GM12878 (cell line): ENCODE measurements around the gene MAP3K21.

ENCODE experiments used
- CTCF ChIP-seq, 3 experiments: IDR thresholded peaks in 2 of 3; conservative IDR thresholded peaks in 1 of 3; 2 replicates each; pipeline ENCODE4 v1.5.1; 2011; ENCODE audit warnings: low read depth in 3 of 3, low read length in 3 of 3, mild to moderate bottlenecking in 3 of 3, control low read depth in 2 of 3, moderate library complexity in 2 of 3, inconsistent platforms in 1 of 3, mixed read lengths in 1 of 3; ENCODE audit not compliant: control insufficient read depth in 2 of 3, insufficient read depth in 1 of 3; ENCODE audit errors: extremely low read depth in 1 of 3
- EGR1 ChIP-seq, 2 experiments: IDR thresholded peaks; 1 replicate in 1 of 2; 2 replicates in 1 of 2; pipeline ENCODE4 v1.6.1; 2011 to 2012; ENCODE audit warnings: low read depth in 2 of 2, low read length in 2 of 2, borderline replicate concordance in 1 of 2, mild to moderate bottlenecking in 1 of 2, moderate library complexity in 1 of 2
- EZH2 ChIP-seq: IDR thresholded peaks from 2 replicates; pipeline ENCODE4 v1.6.1; 2012; ENCODE audit warnings: low read depth, mild to moderate bottlenecking, control low read depth, inconsistent platforms, low read length, borderline replicate concordance; ENCODE audit not compliant: control insufficient read depth
- NR2C2 ChIP-seq: IDR thresholded peaks from 2 replicates; pipeline ENCODE4 v1.6.1; 2011; ENCODE audit warnings: borderline replicate concordance, low read depth; ENCODE audit not compliant: control insufficient read depth, insufficient read length
- RBBP5 ChIP-seq: fragments of 200-600 bp; sonication (generic); conservative IDR thresholded peaks from 2 replicates; pipeline ENCODE4 v1.6.1; 2016
- SMARCA5 ChIP-seq: fragments of 450-650 bp; IDR thresholded peaks from 2 replicates; pipeline ENCODE4 v1.6.1; 2017; ENCODE audit warnings: mild to moderate bottlenecking
- ZZZ3 ChIP-seq: IDR thresholded peaks from 2 replicates; pipeline ENCODE4 v1.6.1; 2011; ENCODE audit warnings: low read depth; ENCODE audit not compliant: control insufficient read depth, insufficient read length

- TF ChIP-seq EGR1 (IDR thresholded peaks at IDR 0.05; ENCODE audit: borderline replicate concordance in 1 of 2, low read depth in 2 of 2, low read length in 2 of 2): no peak
- no peak for TF ChIP-seq CTCF (IDR thresholded peaks at IDR 0.05 in 2 of 3, conservative IDR thresholded peaks at IDR 0.05 in 1 of 3; ENCODE audit: control insufficient read depth in 2 of 3, extremely low read depth in 1 of 3, insufficient read depth in 1 of 3, low read depth in 3 of 3, low read length in 3 of 3)
- no peak for TF ChIP-seq ZZZ3
- TF ChIP-seq RBBP5: no peak
- TF ChIP-seq NR2C2: no peak
- TF ChIP-seq EZH2: no peak
- no peak for TF ChIP-seq SMARCA5
Observed at GRCh38 chr1:233279971-233280370, 47.6 kb upstream of the MAP3K21 start.
